SU-DHL-6 (cell line): ENCODE measurements around the gene TMEM190.

Experiments
- H2AFZ ChIP-seq: fragments of 200-600 bp; sonication (generic); 2 replicates; pipeline ENCODE4 v1.6.1; 2014; ENCODE audit warnings: low read depth, mild to moderate bottlenecking, moderate library complexity, mixed read lengths, antibody characterized with exemption, low read length; ENCODE audit not compliant: severe bottlenecking
- H3F3A ChIP-seq: fragments of 200-600 bp; shearing (Covaris generic); 2 replicates; pipeline ENCODE4 v1.6.0; 2016; ENCODE audit warnings: antibody characterized with exemption, mild to moderate bottlenecking; ENCODE audit not compliant: insufficient read depth
- H3K27ac ChIP-seq: fragments of 200-600 bp; sonication (generic); 2 replicates; pipeline ENCODE4 v1.5.1; 2016; ENCODE audit warnings: low read depth, mild to moderate bottlenecking, low read length, moderate library complexity, mixed read lengths
- H3K27me3 ChIP-seq: fragments of 200-600 bp; sonication (generic), shearing (Covaris generic); 2 replicates; pipeline ENCODE4 v1.6.0; 2014; ENCODE audit warnings: mild to moderate bottlenecking, low read length
- H3K36me3 ChIP-seq: fragments of 200-600 bp; sonication (generic); 2 replicates; pipeline ENCODE4 v1.6.1; 2014; ENCODE audit warnings: mild to moderate bottlenecking, low read length, mixed read lengths
- H3K4me2 ChIP-seq: fragments of 300-600, 200-600 bp; shearing (Covaris generic), sonication (generic); 2 replicates; pipeline ENCODE4 v1.6.0; 2014; ENCODE audit warnings: low read length, low read depth, mild to moderate bottlenecking; ENCODE audit not compliant: poor library complexity, severe bottlenecking
- H3K4me3 ChIP-seq: fragments of 200-600 bp; sonication (generic); 2 replicates; pipeline ENCODE4 v1.5.1; 2014; ENCODE audit warnings: antibody characterized with exemption, low read length, mild to moderate bottlenecking, mixed read lengths; ENCODE audit not compliant: insufficient read depth, poor library complexity, severe bottlenecking
- H3K79me2 ChIP-seq: fragments of 200-600 bp; sonication (generic); 2 replicates; pipeline ENCODE4 v1.6.1; 2014; ENCODE audit warnings: mild to moderate bottlenecking, low read length, moderate library complexity; ENCODE audit not compliant: insufficient read depth
- H3K9ac ChIP-seq: fragments of 200-600 bp; sonication (generic); 2 replicates; pipeline ENCODE4 v1.7.0; 2014; ENCODE audit warnings: mild to moderate bottlenecking, low read length
- H3K9me2 ChIP-seq: fragments of 200-600 bp; sonication (generic); replicated peaks from 2 replicates; pipeline ENCODE4 v1.6.1; 2014; ENCODE audit warnings: low read length; ENCODE audit not compliant: insufficient read depth
- H3K9me3 ChIP-seq: fragments of 200-600 bp; sonication (generic); 2 replicates; pipeline ENCODE4 v1.6.1; 2014; ENCODE audit warnings: low read length, mixed read lengths; ENCODE audit not compliant: insufficient read depth
- H4K20me1 ChIP-seq: fragments of 200-600 bp; sonication (generic); 2 replicates; pipeline ENCODE4 v1.6.1; 2014; ENCODE audit warnings: low read depth, mild to moderate bottlenecking, antibody characterized with exemption, low read length, moderate library complexity, mixed read lengths
- CTCF ChIP-seq: fragments of 200-600 bp; sonication (generic); IDR thresholded peaks from one replicate; pipeline ENCODE4 v1.5.1; 2017; ENCODE audit warnings: antibody characterized with exemption, mild to moderate bottlenecking, low read length, moderate library complexity; ENCODE audit not compliant: insufficient read depth, poor library complexity, severe bottlenecking
- EZH2phosphoT487 ChIP-seq: fragments of 200-600 bp; sonication (generic), shearing (Covaris generic); conservative IDR thresholded peaks from 2 replicates; pipeline ENCODE4 v1.6.1; 2018; ENCODE audit warnings: mild to moderate bottlenecking, antibody characterized with exemption, low read length, moderate library complexity, mixed read lengths

The TMEM190 gene

GRCh38 chr19:55346725-55347441 is 29.7 kb upstream of the TMEM190 start:
- H3K79me2 ChIP-seq: no peaks in the 10 kb centered on the region
- no peak overlapping the region for H2AFZ ChIP-seq
- no peak overlapping the region for H3K4me3 ChIP-seq
- H3K9ac ChIP-seq: no peak overlapping the region
- TF ChIP-seq EZH2phosphoT487 (no peak), CTCF (no peak)
- H3K36me3 ChIP-seq: no peaks in the 10 kb centered on the region
- no peaks in the 10 kb centered on the region for H3K9me2 ChIP-seq
- H3K4me2 ChIP-seq: no peak overlapping the region
- H3K27me3 ChIP-seq: no peaks in the 10 kb centered on the region
- no peaks in the 10 kb centered on the region for H3K9me3 ChIP-seq
- no peaks in the 10 kb centered on the region for H3F3A ChIP-seq
- no peak overlapping the region for H3K27ac ChIP-seq
- H4K20me1 ChIP-seq: no peaks in the 10 kb centered on the region

- Histone ChIP-seq H4K20me1 (no peaks in the 10 kb centered on the region), H3K79me2 (no peaks in the 10 kb centered on the region), H3K27ac (no peak overlapping the region), H3K4me3 (no peak overlapping the region), H3K27me3 (no peaks in the 10 kb centered on the region), H3K9me3 (no peaks in the 10 kb centered on the region), H3K36me3 (no peaks in the 10 kb centered on the region), H3F3A (no peaks in the 10 kb centered on the region), H3K4me2 (no peak overlapping the region), H3K9ac (no peak overlapping the region), H3K9me2 (no peaks in the 10 kb centered on the region), H2AFZ (no peak overlapping the region)
- TF ChIP-seq EZH2phosphoT487: no peak
- no peak for TF ChIP-seq CTCF
These were observed 29.1 kb upstream of the TMEM190 start for GRCh38 chr19:55347442-55348009.

- Histone ChIP-seq H3K9me3 (no peaks in the 10 kb centered on the region), H3K9ac (no peak overlapping the region), H3F3A (no peaks in the 10 kb centered on the region), H3K27ac (no peak overlapping the region), H3K4me3 (no peak overlapping the region), H3K79me2 (no peaks in the 10 kb centered on the region), H3K27me3 (no peaks in the 10 kb centered on the region), H3K9me2 (no peaks in the 10 kb centered on the region), H3K36me3 (no peaks in the 10 kb centered on the region), H2AFZ (no peak overlapping the region), H3K4me2 (no peak overlapping the region), H4K20me1 (no peaks in the 10 kb centered on the region)
- TF ChIP-seq CTCF (no peak), EZH2phosphoT487 (no peak)
These were observed 28.1 kb upstream of the TMEM190 start for GRCh38 chr19:55348317-55349034.
